Middle frontal gyrus (tissue), 1 donor: ENCODE measurements around the gene PWWP2A.
A peak's percentile ranks its signal among the peaks of the same experiment; 100 is the strongest.
"Not testable (repeated sequence)": the region's sequence is repeated elsewhere in the genome, so short reads cannot be mapped to it uniquely, and the experiment has no call there.

Source experiments
- DNase-seq: peaks from one replicate; pipeline ENCODE4 v3.0.0-alpha.2; 2015; ENCODE audit warnings: low spot score; ENCODE audit errors: extremely low spot score

PWWP2A gene

GRCh38 chr5:160119142-160119904 is at the start of gene PWWP2A:
Gene PWWP2A (minus strand): TSS chr5:160119450. CDS start chr5:160119388, 62 bp downstream.
- peak; percentile 99 for DNase-seq

GRCh38 chr5:160167624-160168165 is 48.4 kb upstream of the PWWP2A start:
- no peak for DNase-seq

GRCh38 chr5:160166973-160167623 is 47.8 kb upstream of the PWWP2A start:
- no peak for DNase-seq

- DNase-seq: no peak
Measured at GRCh38 chr5:160166069-160166972, 47.1 kb upstream of the PWWP2A start.

GRCh38 chr5:160165137-160166068 is 46.2 kb upstream of the PWWP2A start:
- DNase-seq: peak; percentile 78

GRCh38 chr5:160162910-160163309 is 43.7 kb upstream of the PWWP2A start:
- no peak for DNase-seq

GRCh38 chr5:160161626-160162025 is 42.4 kb upstream of the PWWP2A start:
- no peak for DNase-seq

- DNase-seq: not testable (repeated sequence)
Measured at GRCh38 chr5:160160875-160161274, 41.6 kb upstream of the PWWP2A start.

GRCh38 chr5:160159991-160160792 is 40.9 kb upstream of the PWWP2A start:
- DNase-seq: no peak

- DNase-seq: no peak
Measured at GRCh38 chr5:160158087-160158486, 38.8 kb upstream of the PWWP2A start.

GRCh38 chr5:160155017-160155750 is 35.9 kb upstream of the PWWP2A start:
- no peak for DNase-seq

GRCh38 chr5:160152901-160153300 is 33.7 kb upstream of the PWWP2A start:
- no peak for DNase-seq

- DNase-seq: no peak
Measured at GRCh38 chr5:160152287-160152686, 33.0 kb upstream of the PWWP2A start.

GRCh38 chr5:160151017-160151416 is 31.8 kb upstream of the PWWP2A start:
- DNase-seq: no peak

- DNase-seq: no peak
Measured at GRCh38 chr5:160150381-160150780, 31.1 kb upstream of the PWWP2A start.

- DNase-seq: not testable (repeated sequence)
Measured at GRCh38 chr5:160144436-160144835, 25.2 kb upstream of the PWWP2A start.

- no peak for DNase-seq
Measured at GRCh38 chr5:160134332-160134731, 15.1 kb upstream of the PWWP2A start.

GRCh38 chr5:160133918-160134304 is 14.7 kb upstream of the PWWP2A start:
- DNase-seq: no peak
